Osteocyte (in vitro differentiated cells): ENCODE results near the gene EXTL1. TPM values are rescaled to one million over a fixed set of nuclear protein-coding genes. Genes with fewer than 3 reads are reported as not detected.

Source experiments
- DNase-seq: peaks from one replicate; pipeline ENCODE4 v3.0.0; 2021; ENCODE audit warnings: mixed read lengths; ENCODE audit not compliant: unreplicated experiment; ENCODE audit errors: extremely low spot score
- H3K27ac Mint-ChIP-seq: one replicate; pipeline ENCODE4 v1.8.0; 2021; ENCODE audit warnings: mild to moderate bottlenecking, mixed read lengths; ENCODE audit not compliant: unreplicated experiment
- H3K27me3 Mint-ChIP-seq: one replicate; pipeline ENCODE4 v1.8.0; 2021; ENCODE audit warnings: mixed read lengths; ENCODE audit not compliant: unreplicated experiment
- H3K36me3 Mint-ChIP-seq: one replicate; pipeline ENCODE4 v1.8.0; 2021; ENCODE audit warnings: mixed read lengths; ENCODE audit not compliant: unreplicated experiment
- H3K4me1 Mint-ChIP-seq: one replicate; pipeline ENCODE4 v1.8.0; 2021; ENCODE audit warnings: mixed read lengths; ENCODE audit not compliant: unreplicated experiment
- H3K4me3 Mint-ChIP-seq: one replicate; pipeline ENCODE4 v1.8.0; 2021; ENCODE audit warnings: mild to moderate bottlenecking, moderate library complexity, mixed read lengths; ENCODE audit not compliant: unreplicated experiment
- H3K9me3 Mint-ChIP-seq: one replicate; pipeline ENCODE4 v1.8.0; 2021; ENCODE audit warnings: mixed read lengths; ENCODE audit not compliant: unreplicated experiment
- CTCF ChIP-seq: fragments of 200-600 bp; sonication (generic); IDR thresholded peaks from 2 replicates; pipeline ENCODE4 v1.5.0; 2021; ENCODE audit warnings: antibody characterized with exemption, mild to moderate bottlenecking, moderate library complexity
- total RNA-seq: library from RNA; stranded (reverse); gene quantifications from 2 replicates; pipeline ENCODE4 v1.2.1, GENCODE V29; 2021

EXTL1 gene
- total RNA-seq, 1 donor from 2014 or later = 0.30 TPM

- no peaks in the 10 kb centered on the region for H3K36me3 Mint-ChIP-seq
- TF ChIP-seq CTCF = no peak
- no peak for DNase-seq
- peaks cover 52% of the 10 kb centered on the region for H3K27me3 Mint-ChIP-seq
- H3K4me1 Mint-ChIP-seq = no peaks in the 10 kb centered on the region
- H3K9me3 Mint-ChIP-seq = no peaks in the 10 kb centered on the region
- H3K4me3 Mint-ChIP-seq = no peak overlapping the region
- no peak overlapping the region for H3K27ac Mint-ChIP-seq
Observed at GRCh38 chr1:26058052-26058595, 36.5 kb downstream of the EXTL1 start.

- no peaks in the 10 kb centered on the region for H3K4me1 Mint-ChIP-seq
- DNase-seq = no peak
- H3K9me3 Mint-ChIP-seq = no peaks in the 10 kb centered on the region
- H3K36me3 Mint-ChIP-seq = no peaks in the 10 kb centered on the region
- H3K27me3 Mint-ChIP-seq = peaks cover 40% of the 10 kb centered on the region
- no peak overlapping the region for H3K27ac Mint-ChIP-seq
- TF ChIP-seq CTCF = no peak
- H3K4me3 Mint-ChIP-seq = no peak overlapping the region
Observed at GRCh38 chr1:26059906-26060305, 38.3 kb downstream of the EXTL1 start.

GRCh38 chr1:26060832-26061574 lies 39.4 kb downstream of the EXTL1 start:
- Mint-ChIP-seq H3K4me3 (no peak overlapping the region), H3K4me1 (no peaks in the 10 kb centered on the region), H3K36me3 (no peaks in the 10 kb centered on the region), H3K27ac (no peak overlapping the region), H3K27me3 (peaks cover 36% of the 10 kb centered on the region), H3K9me3 (no peaks in the 10 kb centered on the region)
- no peak for DNase-seq
- TF ChIP-seq CTCF = no peak

GRCh38 chr1:26064553-26064952 lies 43.0 kb downstream of the EXTL1 start:
- no peaks in the 10 kb centered on the region for H3K36me3 Mint-ChIP-seq
- H3K9me3 Mint-ChIP-seq = no peaks in the 10 kb centered on the region
- peaks cover 20% of the 10 kb centered on the region for H3K27me3 Mint-ChIP-seq
- TF ChIP-seq CTCF = no peak
- no peak overlapping the region for H3K27ac Mint-ChIP-seq
- no peaks in the 10 kb centered on the region for H3K4me1 Mint-ChIP-seq
- DNase-seq = no peak
- H3K4me3 Mint-ChIP-seq = no peak overlapping the region

GRCh38 chr1:26066160-26066559 lies 44.6 kb downstream of the EXTL1 start:
- no peak for TF ChIP-seq CTCF
- H3K27ac Mint-ChIP-seq = no peak overlapping the region
- no peaks in the 10 kb centered on the region for H3K4me1 Mint-ChIP-seq
- no peak for DNase-seq
- H3K36me3 Mint-ChIP-seq = no peaks in the 10 kb centered on the region
- peaks cover 17% of the 10 kb centered on the region for H3K27me3 Mint-ChIP-seq
- H3K9me3 Mint-ChIP-seq = no peaks in the 10 kb centered on the region
- no peak overlapping the region for H3K4me3 Mint-ChIP-seq
